Activated CD4-positive, alpha-beta T cell treated with anti-CD3 and anti-CD28 coated beads, Interleukin-10, Interleukin-2, amounts not matched to agents 100 ng/mL and 50 ng/mL, durations not matched to agents 16 hours and 8 hours (primary cell): ENCODE data around the gene TAOK3.
"Not testable (repeated sequence)": the region's sequence is repeated elsewhere in the genome, so short reads cannot be mapped to it uniquely, and the experiment has no call there.

Experiments used
- DNase-seq: peaks from one replicate; pipeline ENCODE4 v3.0.0-alpha.2; 2020

Gene TAOK3

DNA sequence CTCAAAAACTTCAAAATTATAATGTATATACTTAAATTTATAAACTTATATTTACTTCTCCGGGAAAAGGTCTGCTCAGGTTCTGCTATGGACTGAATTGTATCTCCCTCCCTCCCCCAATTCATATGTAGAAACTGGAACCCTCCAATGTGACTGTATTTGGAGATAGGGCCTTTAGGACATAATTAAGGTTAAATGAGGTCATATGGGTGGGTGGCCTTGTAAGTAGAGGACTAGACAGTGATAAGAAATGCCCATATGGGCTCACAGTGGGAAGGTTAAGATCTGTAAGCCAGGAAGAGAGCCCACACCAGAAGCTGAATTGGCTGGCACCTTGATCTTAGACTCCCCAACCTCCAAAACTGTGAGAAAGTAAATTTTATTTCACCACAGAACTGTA is 84.5 kb downstream of the TAOK3 start:
- no peak for DNase-seq

- no peak for DNase-seq
These were observed 85.0 kb downstream of the TAOK3 start for GRCh38 chr12:118287728-118288127.

- no peak for DNase-seq
These were observed 89.9 kb downstream of the TAOK3 start for GRCh38 chr12:118282767-118283166.

DNA sequence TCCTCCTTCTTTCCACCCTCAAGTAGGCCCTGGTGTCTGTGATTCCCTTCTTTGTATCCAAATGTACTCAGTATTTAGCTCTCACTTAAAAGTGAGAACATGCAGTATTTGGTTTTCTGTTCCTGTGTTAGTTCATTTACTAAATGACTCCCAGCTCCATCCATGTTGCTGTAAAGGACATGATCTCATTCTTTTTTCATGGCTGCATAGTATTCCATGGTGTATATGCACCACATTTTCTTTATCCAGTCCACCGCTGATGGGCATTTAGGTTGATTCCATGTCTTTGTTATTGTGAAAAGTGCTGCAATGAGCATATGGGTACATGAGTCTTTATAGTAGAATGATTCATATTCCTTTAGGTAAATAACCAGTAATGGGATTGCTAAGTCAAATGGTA is 94.4 kb downstream of the TAOK3 start:
- DNase-seq = not testable (repeated sequence)

GRCh38 chr12:118274066-118274465 is 98.6 kb downstream of the TAOK3 start:
- no peak for DNase-seq

DNA sequence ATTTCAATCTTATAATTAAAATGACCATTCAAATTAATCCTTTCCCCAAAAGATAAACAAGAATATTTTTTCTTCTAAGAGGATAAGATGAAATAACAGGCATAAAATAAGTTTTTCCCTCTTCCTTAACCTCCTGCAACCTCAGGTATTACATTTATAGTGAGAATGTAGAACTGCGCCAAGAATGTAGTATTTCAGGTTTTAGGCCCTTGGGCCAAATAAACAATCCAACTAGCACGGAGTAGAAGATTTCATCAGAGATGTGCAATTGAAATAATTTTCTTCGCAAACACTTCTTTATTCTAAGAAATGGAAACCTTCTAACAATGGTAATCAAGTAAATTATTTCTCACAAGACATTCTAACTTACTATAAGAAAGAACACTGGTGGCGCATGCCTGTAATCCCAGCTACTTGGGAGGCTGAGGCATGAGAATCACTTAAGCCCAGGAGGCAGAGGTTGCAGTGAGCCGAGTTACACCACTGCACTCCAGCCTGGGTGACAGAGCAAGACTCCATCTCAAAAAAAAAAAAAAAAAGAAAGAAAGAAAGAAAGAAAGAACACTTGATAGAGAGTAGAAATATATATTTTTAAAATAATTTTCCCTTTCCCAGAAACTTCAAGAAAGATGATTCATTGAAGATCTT is 100.8 kb downstream of the TAOK3 start:
- no peak for DNase-seq

DNA sequence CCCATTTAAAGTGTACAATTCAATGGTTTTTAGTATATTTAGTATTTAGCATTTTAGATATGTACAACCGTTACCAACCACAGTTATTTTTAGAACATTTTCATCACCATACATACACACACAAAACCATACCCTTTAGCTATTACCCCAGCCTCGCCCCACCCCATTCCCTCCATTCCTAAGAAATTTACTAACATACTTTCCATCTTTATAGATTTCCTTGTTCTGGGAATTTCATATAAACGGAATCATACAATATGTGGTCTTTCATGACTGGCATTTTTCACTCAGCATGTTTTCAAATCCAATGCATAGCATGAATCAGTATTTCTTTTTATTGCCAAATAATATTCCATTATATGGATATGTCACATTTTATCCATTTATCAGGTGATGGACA is 101.5 kb downstream of the TAOK3 start:
- DNase-seq = no peak

DNA sequence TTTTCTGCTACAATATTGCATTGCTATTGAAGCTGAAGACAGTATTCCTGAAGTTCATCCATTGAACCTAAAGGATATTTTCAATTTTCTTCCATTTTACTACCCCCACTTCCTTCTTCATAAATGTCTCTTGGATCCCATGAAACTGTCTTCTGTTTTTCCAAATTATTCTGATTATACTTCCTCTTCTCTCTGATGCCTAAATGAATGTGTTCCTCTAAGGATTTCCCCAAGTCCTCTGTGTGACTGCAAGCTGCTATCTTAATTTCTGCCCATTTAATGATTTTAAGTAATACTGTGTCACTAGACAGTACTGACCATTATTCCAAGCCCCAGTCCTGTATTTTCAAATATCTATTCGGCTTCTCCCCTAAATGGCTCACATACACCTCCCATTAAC is 102.9 kb downstream of the TAOK3 start:
- DNase-seq = no peak

- DNase-seq = no peak
These were observed 113.6 kb downstream of the TAOK3 start for GRCh38 chr12:118259079-118259478.

DNA sequence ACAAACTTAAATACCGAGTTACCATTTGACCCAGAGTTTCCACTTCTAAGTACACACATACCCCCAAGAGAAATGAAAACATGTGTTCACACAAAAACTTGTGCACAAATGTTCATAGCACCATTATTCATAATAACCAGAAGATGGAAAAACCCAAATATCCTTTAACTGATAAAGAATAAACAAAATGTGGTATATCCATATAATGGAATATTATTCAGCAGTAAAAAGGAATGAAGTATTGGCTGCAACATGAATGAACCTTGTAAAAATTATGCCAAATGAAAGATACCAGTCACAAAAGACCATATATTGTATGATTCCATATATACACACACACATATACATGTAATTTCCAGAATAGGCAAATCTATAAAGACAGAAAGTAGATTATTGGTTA is 116.4 kb downstream of the TAOK3 start:
- DNase-seq = no peak

GRCh38 chr12:118249547-118249946 is 123.2 kb downstream of the TAOK3 start:
- DNase-seq = no peak

DNA sequence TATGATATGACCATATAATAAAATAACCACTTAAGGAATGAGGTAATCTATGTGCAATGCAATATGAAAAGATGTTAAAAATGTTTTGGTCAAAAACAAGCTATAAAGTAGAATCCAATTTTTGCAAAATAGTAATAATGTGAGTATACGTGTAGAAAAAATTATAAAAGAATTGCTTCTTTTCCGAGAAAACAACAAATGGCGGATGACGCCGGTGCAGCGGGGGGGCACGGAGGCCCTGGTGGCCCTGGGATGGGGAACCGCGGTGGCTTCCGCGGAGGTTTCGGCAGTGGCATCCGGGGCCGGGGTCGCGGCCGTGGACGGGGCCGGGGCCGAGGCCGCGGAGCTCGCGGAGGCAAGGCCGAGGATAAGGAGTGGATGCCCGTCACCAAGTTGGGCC is 126.8 kb downstream of the TAOK3 start:
- not testable (repeated sequence) for DNase-seq

DNA sequence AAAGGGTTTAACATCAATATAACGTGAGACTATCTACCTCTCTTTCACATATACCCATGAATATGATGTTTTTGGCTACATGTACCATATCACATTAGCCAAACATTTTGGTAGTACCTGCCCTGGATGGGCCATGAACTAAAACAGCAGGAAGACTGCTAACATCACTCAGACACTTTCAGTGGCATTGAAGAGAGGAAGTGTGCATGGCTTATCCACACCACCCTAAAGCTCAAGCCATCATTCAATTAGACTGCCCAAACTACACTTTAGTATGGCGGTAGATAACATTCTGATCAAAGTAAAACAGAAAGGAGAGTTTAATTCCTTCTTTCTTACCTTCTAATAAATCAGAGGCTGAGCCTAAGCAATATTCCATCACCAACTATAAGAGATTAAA is 133.8 kb downstream of the TAOK3 start:
- DNase-seq = no peak

DNA sequence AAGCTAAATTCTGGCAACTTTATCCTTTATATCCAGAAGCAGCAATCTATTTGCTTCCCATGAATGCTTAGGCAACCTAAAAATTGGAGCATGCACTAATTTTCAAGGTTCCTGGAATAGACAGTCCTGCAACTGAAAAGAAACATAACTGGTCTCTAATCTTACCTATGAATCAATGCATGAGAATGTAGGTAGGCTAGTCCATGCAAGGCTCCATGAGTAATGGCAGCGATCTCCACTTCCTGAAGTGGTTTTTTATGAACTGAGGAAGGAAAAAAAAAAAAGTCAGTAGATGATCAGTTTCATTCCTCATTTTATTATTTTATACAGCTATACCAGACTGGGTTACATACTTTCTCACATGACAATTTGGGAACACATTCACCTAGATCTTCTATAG is 134.8 kb downstream of the TAOK3 start:
- DNase-seq = no peak

DNA sequence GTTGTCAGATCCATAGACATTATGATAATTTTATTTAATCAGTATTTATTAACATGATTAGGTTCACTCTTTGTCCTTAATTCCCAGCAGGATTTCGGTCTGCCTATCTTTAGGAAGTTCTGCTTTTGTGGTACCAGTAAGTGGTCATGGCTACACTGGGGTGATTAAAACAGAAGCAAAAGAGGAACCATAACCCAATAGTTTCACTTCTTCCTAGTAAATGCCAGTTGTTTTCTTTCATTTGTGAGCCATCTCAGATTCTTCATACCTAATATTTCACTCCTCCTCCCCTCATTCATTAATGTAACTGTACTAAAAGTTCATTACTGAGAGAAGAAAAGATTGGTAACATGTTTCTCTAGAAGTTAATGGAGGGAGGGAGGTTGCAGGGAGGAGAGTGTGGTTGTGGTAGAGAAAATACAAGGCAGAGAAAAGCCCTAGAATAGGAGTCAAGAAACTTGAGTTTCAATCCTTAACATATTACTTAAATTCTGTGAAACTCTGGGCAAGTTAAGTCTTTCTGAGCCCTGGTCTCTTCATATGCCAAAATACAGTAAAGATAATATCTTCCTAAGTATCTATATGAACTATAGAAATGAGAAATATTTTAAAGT is 135.5 kb downstream of the TAOK3 start:
- DNase-seq = no peak

GRCh38 chr12:118220702-118221101 is 152.0 kb downstream of the TAOK3 start:
- no peak for DNase-seq

DNA sequence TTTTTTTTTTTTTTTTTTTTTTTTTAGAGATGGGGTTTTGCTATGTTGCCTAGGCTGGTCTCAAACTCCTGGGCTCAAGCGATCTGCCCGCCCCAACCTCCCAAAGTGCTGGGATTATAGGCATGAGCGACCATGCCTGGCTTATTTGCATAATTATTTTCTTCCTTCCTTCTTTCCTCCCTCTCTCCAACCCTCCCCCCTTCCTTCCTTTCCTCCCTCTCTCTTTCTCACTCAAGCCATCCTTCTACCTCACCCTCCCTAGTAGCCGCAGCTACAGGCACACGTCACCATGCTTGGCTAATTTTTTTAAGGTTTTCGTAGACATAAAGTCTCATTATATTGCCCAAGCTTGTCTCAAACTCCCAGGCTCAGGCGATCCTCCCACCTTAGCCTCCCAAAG is 152.9 kb downstream of the TAOK3 start:
- no peak for DNase-seq

GRCh38 chr12:118219106-118219505 is 153.6 kb downstream of the TAOK3 start:
- DNase-seq = no peak

DNA sequence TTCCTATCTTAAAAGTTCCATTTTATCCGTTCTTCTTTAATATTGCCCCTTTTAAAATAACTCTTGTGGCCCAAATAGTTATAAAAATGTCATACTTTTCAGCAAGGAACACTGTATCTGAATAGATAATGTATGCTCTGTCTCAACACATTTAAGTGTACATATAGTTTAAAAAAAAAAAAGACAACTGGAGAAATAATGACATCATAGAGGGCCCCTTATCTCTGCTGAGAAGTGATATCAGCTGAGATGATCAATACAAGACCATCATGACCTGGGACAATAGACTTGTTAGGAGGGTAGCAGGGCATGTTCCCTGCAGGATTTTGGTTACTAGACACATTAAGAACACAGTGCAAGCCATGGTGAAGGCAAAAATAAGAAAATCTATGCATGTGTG is 159.3 kb downstream of the TAOK3 start:
- DNase-seq = no peak

DNA sequence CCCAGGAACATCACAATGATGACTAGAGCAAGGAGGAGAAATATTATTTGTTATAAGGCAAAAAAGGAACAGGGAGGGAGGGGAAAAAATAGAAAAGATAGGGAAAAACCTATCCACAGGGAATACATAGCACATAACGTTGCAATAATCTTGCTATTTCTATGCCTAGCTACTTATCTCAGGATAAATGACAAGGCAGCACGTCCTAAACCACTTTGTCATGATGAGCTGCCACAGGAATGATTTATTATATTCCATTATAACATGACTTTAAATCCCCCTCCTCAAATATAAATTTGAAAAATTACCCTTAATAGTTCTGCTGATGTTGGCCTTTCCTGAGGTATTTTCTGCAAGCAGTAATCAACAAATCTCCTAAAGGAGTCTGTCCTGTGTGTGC is 160.1 kb downstream of the TAOK3 start:
- DNase-seq = no peak

- DNase-seq = no peak
These were observed 166.6 kb downstream of the TAOK3 start for GRCh38 chr12:118206107-118206412.

DNA sequence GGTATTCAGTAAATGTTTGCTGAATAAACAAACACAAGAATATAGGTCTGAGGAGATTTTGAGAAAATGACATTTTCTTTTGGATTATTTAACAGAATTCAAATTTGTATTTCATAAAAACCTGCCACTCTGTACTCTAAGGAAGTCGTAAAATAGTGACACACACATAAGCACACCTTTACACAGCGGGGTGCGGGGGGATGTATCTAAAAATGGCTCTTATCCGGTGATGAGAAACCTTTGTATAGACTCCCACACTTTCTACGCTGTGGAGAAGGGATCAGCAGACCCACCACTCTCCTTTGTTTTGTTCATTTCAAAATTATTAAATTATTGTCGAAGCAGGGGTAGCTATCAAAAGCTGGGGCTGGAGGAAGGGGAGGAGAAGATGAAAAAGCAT is 178.7 kb downstream of the TAOK3 start:
- no peak for DNase-seq

GRCh38 chr12:118193477-118193876 is 179.2 kb downstream of the TAOK3 start:
- no peak for DNase-seq

DNA sequence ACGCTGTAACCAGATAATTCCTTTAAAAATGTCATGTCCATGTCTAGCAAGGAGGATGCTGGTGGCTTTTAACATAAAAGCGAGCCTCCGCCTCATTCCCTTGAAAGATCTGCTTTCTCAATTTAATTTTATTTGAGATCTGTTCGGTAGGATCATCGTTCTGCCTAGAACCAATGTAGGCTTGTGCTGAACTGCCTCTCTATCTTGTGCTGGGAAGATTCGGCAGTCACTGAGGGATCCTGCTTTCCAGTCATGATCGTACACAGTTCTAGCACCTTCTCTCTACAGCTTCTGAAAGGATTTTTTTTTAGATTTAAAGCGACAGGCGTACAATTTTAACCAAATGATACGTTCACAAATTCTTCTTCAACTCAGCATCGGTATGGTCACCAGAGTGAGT is 182.4 kb downstream of the TAOK3 start:
- DNase-seq = no peak

DNA sequence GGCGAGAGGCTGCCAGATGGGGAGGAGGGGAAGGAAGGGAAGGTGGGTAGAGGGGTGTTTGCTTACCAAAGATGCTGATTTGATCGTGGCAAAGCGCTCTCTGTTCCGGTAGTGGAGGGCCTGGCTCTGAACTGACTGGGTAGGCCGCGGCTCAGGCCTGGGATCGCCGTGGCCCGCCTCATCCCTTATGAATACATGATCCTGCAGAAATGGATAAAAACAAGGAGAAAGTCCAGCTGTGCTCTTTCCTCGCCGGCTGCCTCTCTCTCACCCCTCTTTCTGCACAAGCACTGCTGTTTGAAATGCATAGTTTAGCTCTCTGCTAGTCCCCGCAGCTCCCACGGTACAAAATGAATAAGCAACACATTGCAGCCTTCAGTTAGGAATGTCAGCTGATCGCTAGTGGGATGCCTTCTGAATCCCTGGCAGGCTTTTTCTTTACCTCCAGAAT is 182.9 kb downstream of the TAOK3 start:
- DNase-seq = no peak
